GM12873 (cell line): ENCODE results near the gene KIN.

Experiments used
- CTCF ChIP-seq: IDR thresholded peaks from 2 replicates; pipeline ENCODE4 v1.5.1; 2012; ENCODE audit warnings: low read depth, mild to moderate bottlenecking, moderate library complexity, low read length, control low read depth; ENCODE audit not compliant: insufficient read depth; ENCODE audit errors: missing control alignments

KIN gene

GRCh38 chr10:7810443-7810842 lies 22.6 kb upstream of the KIN start:
- no peak for TF ChIP-seq CTCF

- no peak for TF ChIP-seq CTCF
Measured at GRCh38 chr10:7808686-7809267, 21.0 kb upstream of the KIN start.

- no peak for TF ChIP-seq CTCF
Measured at GRCh38 chr10:7804741-7805140, 16.9 kb upstream of the KIN start.

- TF ChIP-seq CTCF, result no peak
Measured at GRCh38 chr10:7804216-7804615, 16.4 kb upstream of the KIN start.

- no peak for TF ChIP-seq CTCF
Measured at GRCh38 chr10:7802606-7803005, 14.8 kb upstream of the KIN start.

- TF ChIP-seq CTCF, result no peak
Measured at GRCh38 chr10:7797582-7797981, 9.8 kb upstream of the KIN start.

GRCh38 chr10:7795605-7796004 lies 7.8 kb upstream of the KIN start:
- TF ChIP-seq CTCF, result no peak
